Measurements from ENCODE around the gene DRD2.

DRD2 gene

DNA sequence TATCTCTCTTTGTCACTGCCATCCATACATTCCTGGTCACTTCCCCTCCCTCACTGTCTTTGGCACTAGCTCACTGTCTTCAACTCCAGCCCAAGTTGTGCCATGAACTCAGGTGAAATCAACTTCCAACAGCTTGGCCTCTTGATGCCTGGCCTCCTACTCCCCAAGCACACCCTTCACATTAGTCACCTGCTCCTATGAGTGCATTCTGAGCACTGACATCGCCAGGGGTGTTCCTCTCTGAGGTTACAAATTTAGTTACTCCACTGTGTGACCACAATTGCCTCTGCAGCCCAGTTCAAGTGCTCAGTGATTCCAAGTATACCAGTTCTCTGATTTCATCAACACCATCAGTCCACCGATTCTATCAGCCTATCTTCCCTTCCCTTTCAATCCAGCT is 10.8 kb downstream of the DRD2 start:
- H3K27me3 ChIP-seq (replicated peaks; ENCODE audit: insufficient read depth, low read length): no peaks in the 10 kb centered on the region
- H3K9me2 ChIP-seq (replicated peaks; ENCODE audit: insufficient read depth, low read length): no peaks in the 10 kb centered on the region

DNA sequence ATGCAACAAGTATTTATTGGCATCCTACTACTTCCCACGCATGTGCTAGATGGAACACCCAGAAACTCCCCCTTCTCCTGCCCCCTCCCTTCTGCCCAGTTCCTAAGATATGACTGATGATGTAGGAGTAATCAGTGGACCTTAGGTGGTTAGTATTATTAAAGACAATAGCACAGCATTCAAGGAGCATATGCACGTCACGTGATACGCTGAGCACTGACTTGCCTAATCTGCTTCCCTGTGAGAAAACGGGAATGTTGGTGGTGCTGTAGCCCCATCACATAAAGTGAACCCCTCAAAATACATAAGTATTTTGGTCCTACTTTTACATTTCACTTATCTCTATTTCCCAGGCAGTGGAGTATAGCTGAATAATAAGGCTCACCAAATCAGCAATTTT is 12.4 kb downstream of the DRD2 start:
- TF ChIP-seq EZH2 (optimal IDR thresholded peaks at IDR 0.05; ENCODE audit: low read depth, low read length) (no peak), EZH2phosphoT487 (IDR thresholded peaks at IDR 0.05; ENCODE audit: low read length) (no peak)
- TF ChIP-seq, protein P1, sequence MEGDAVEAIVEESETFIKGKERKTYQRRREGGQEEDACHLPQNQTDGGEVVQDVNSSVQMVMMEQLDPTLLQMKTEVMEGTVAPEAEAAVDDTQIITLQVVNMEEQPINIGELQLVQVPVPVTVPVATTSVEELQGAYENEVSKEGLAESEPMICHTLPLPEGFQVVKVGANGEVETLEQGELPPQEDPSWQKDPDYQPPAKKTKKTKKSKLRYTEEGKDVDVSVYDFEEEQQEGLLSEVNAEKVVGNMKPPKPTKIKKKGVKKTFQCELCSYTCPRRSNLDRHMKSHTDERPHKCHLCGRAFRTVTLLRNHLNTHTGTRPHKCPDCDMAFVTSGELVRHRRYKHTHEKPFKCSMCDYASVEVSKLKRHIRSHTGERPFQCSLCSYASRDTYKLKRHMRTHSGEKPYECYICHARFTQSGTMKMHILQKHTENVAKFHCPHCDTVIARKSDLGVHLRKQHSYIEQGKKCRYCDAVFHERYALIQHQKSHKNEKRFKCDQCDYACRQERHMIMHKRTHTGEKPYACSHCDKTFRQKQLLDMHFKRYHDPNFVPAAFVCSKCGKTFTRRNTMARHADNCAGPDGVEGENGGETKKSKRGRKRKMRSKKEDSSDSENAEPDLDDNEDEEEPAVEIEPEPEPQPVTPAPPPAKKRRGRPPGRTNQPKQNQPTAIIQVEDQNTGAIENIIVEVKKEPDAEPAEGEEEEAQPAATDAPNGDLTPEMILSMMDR (IDR thresholded peaks at IDR 0.05; ENCODE audit: low read length): no peak
- Histone ChIP-seq H3F3A (ENCODE audit: insufficient read depth, low read length) (no peaks in the 10 kb centered on the region), H3K9me3 (replicated peaks; ENCODE audit: insufficient read depth, low read length) (no peaks in the 10 kb centered on the region), H3K9ac (ENCODE audit: low read length) (no peak overlapping the region), H3K4me3 (ENCODE audit: low read length) (no peak overlapping the region), H3K9me2 (replicated peaks; ENCODE audit: insufficient read depth, low read length) (no peaks in the 10 kb centered on the region), H3K4me2 (ENCODE audit: low read depth, low read length) (no peak overlapping the region), H3K79me2 (ENCODE audit: low read length) (no peaks in the 10 kb centered on the region), H3K27me3 (replicated peaks; ENCODE audit: insufficient read depth, low read length) (no peaks in the 10 kb centered on the region), H4K20me1 (ENCODE audit: insufficient read depth, low read length) (no peaks in the 10 kb centered on the region), H2AFZ (ENCODE audit: low read length) (no peak overlapping the region), H3K36me3 (replicated peaks; ENCODE audit: insufficient read depth, low read length) (no peaks in the 10 kb centered on the region), H3K4me1 (ENCODE audit: low read length) (no peaks in the 10 kb centered on the region), H3K27ac (ENCODE audit: low read length) (no peak overlapping the region)
- DNase-seq: no peak

More for the DNA sequence above, 10.8 kb downstream of the DRD2 start:
- no peaks in the 10 kb centered on the region for H3K9me3 ChIP-seq (replicated peaks; ENCODE audit: insufficient read depth, low read length)
- no peaks in the 10 kb centered on the region for H3K79me2 ChIP-seq (ENCODE audit: low read length)
- H3K36me3 ChIP-seq (replicated peaks; ENCODE audit: insufficient read depth, low read length): no peaks in the 10 kb centered on the region
- no peaks in the 10 kb centered on the region for H3K4me1 ChIP-seq (ENCODE audit: low read length)
- H2AFZ ChIP-seq (ENCODE audit: low read length): no peak overlapping the region
- TF ChIP-seq, protein P1 (IDR thresholded peaks at IDR 0.05; ENCODE audit: low read length): no peak
- TF ChIP-seq EZH2phosphoT487 (IDR thresholded peaks at IDR 0.05; ENCODE audit: low read length): no peak
- TF ChIP-seq EZH2 (optimal IDR thresholded peaks at IDR 0.05; ENCODE audit: low read depth, low read length): no peak
- no peak overlapping the region for H3K4me2 ChIP-seq (ENCODE audit: low read depth, low read length)
- no peak overlapping the region for H3K9ac ChIP-seq (ENCODE audit: low read length)
- H3F3A ChIP-seq (ENCODE audit: insufficient read depth, low read length): no peaks in the 10 kb centered on the region
- H3K4me3 ChIP-seq (ENCODE audit: low read length): no peak overlapping the region
- no peak for DNase-seq
- no peak overlapping the region for H3K27ac ChIP-seq (ENCODE audit: low read length)
- no peaks in the 10 kb centered on the region for H4K20me1 ChIP-seq (ENCODE audit: insufficient read depth, low read length)

DNA sequence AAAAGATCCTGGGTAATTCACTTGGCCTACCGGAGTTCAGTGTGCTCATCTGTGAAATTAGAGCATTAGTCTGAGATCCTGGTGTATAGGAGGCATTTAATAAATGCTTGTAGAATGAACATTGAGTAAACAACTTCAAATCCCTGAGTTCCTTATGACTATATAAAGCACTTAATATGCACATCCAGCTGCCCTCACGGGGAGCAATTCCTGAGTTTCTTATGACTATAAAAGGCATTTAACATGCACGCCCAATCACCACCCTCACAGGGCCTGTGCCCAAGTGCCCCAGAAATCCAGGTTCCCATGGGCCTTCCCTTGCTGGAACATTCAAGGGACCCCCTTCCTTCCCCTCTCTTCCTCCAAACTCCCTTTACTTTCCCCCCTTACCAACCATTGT is 13.6 kb downstream of the DRD2 start:
- Histone ChIP-seq H3K36me3 (replicated peaks; ENCODE audit: insufficient read depth, low read length) (no peaks in the 10 kb centered on the region), H3F3A (ENCODE audit: insufficient read depth, low read length) (no peaks in the 10 kb centered on the region), H3K9me3 (replicated peaks; ENCODE audit: insufficient read depth, low read length) (no peaks in the 10 kb centered on the region), H2AFZ (ENCODE audit: low read length) (no peak overlapping the region), H3K4me1 (ENCODE audit: low read length) (no peaks in the 10 kb centered on the region), H3K27ac (ENCODE audit: low read length) (no peak overlapping the region), H3K9me2 (replicated peaks; ENCODE audit: insufficient read depth, low read length) (no peaks in the 10 kb centered on the region), H3K27me3 (replicated peaks; ENCODE audit: insufficient read depth, low read length) (no peaks in the 10 kb centered on the region), H3K9ac (ENCODE audit: low read length) (no peak overlapping the region), H3K79me2 (ENCODE audit: low read length) (no peaks in the 10 kb centered on the region), H3K4me3 (ENCODE audit: low read length) (no peak overlapping the region), H3K4me2 (ENCODE audit: low read depth, low read length) (no peak overlapping the region), H4K20me1 (ENCODE audit: insufficient read depth, low read length) (no peaks in the 10 kb centered on the region)
- TF ChIP-seq, protein P1 (IDR thresholded peaks at IDR 0.05; ENCODE audit: low read length): no peak
- TF ChIP-seq EZH2 (optimal IDR thresholded peaks at IDR 0.05; ENCODE audit: low read depth, low read length) (no peak), EZH2phosphoT487 (IDR thresholded peaks at IDR 0.05; ENCODE audit: low read length) (no peak)
- no peak for DNase-seq

Measured in MM.1S (cell line).